ENCODE measurements around the gene SCAPER. TPM values are rescaled to one million over a fixed set of nuclear protein-coding genes. Genes with fewer than 3 reads are reported as not detected.
A peak's percentile ranks its signal among the peaks of the same experiment; 100 is the strongest.

Gene SCAPER
- total RNA-seq, 4 donors from 2014 or later, result 19.6 to 35.9 (median 31.8) TPM

DNA sequence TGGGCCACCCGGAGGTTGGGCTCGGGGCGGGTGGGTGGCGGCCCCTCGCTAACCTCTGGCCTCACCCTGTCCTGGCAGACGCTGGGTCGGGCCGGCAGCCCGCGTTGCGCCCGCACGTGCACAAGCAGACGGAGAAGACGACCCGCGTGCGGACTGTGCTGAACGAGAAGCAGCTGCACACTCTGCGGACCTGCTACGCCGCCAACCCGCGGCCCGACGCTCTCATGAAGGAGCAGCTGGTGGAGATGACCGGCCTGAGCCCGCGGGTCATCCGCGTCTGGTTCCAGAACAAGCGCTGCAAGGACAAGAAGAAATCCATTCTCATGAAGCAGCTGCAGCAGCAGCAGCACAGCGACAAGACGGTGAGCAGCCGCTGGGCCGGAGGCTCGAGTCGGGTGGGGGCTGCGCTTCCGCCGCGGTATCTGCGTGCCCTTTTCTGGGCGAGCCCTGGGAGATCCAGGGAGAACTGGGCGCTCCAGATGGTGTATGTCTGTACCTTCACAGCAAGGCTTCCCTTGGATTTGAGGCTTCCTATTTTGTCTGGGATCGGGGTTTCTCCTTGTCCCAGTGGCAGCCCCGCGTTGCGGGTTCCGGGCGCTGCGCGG, 564.8 kb downstream of the SCAPER start:
- no peak overlapping the region for H3K27ac ChIP-seq
- H3K9me3 ChIP-seq, result no peaks in the 10 kb centered on the region
- peak overlapping the region; percentile 33 to 51 (median 37) for H3K4me3 ChIP-seq
- H3K4me1 ChIP-seq, result peaks cover 40 to 43% of the 10 kb centered on the region in 2 donors
- ATAC-seq, result peak in 1 of 2 donors; percentile 19
- H3K27me3 ChIP-seq, result peaks cover 98 to 100% (median 98%) of the 10 kb centered on the region in 3 donors
- TF ChIP-seq, protein P1, sequence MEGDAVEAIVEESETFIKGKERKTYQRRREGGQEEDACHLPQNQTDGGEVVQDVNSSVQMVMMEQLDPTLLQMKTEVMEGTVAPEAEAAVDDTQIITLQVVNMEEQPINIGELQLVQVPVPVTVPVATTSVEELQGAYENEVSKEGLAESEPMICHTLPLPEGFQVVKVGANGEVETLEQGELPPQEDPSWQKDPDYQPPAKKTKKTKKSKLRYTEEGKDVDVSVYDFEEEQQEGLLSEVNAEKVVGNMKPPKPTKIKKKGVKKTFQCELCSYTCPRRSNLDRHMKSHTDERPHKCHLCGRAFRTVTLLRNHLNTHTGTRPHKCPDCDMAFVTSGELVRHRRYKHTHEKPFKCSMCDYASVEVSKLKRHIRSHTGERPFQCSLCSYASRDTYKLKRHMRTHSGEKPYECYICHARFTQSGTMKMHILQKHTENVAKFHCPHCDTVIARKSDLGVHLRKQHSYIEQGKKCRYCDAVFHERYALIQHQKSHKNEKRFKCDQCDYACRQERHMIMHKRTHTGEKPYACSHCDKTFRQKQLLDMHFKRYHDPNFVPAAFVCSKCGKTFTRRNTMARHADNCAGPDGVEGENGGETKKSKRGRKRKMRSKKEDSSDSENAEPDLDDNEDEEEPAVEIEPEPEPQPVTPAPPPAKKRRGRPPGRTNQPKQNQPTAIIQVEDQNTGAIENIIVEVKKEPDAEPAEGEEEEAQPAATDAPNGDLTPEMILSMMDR (IDR thresholded peaks at IDR 0.05 in 4 of 5, conservative IDR thresholded peaks at IDR 0.05 in 1 of 5), result no peak
- no peak for TF ChIP-seq POLR2A (IDR thresholded peaks at IDR 0.05)
- intact Hi-C loops (cut with DNase I; ENCODE audit: low total_unique reads) (no loop called here), in situ Hi-C loops (cut with MboI; ENCODE audit: low sequenced_read_pairs in 4 of 4) (loop anchor here in 1 of 4 donors (25.0 kb wide), 1 partner anchor 153 kb away; no protein-coding TSS in a partner anchor)
- no peak for DNase-seq
- H3K36me3 ChIP-seq, result no peaks in the 10 kb centered on the region

DNA sequence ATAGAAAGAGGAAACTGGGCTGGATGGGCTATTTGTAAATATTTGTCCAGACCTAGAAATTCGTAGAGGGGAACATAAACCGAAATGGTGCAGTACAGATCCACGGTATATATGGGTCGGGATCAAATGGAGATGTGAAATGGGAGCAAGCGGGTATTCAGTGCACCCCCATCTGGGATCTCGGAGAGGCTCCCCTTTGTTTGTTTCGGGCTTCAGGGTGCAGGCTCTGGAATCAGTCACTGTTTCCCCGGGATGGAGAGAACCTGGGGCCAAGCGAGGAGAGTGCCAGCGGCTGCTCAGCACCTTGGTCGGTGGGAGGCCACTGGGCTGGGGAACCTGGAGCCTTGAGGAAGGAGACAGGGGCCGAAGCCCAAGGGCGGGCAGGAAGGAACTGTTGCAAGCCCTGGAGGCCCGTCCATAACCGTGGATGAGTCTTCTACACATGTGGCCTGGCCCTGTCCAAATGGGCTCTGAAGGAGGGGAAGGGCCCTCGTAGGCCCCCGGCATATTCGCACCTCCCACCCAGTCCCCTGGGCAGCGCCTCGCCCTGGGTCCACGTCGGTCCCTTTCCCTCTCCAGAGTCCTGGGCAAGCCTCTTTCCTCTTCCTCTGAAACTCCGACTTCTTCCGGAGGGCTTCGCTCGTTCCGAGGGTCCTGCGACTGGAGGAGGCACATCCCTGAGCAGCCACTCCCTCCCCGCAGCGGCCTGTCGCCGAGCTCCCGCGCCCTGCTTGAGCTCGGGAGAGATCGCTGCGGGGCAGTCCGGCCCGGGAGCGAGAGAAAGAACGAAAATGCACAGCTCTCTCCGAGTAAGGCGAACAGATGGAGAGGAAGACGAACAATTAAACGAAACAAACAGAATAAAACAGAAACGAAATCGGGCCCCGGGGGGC, 565.6 kb downstream of the SCAPER start:
- no peaks in the 10 kb centered on the region for H3K9me3 ChIP-seq
- in situ Hi-C loops (cut with MboI; ENCODE audit: low sequenced_read_pairs in 4 of 4) (loop anchor here in 3 of 4 donors (10.0 to 25.0 kb wide), 2 partner anchors 145 to 152 kb away; no protein-coding TSS in a partner anchor), intact Hi-C loops (cut with DNase I; ENCODE audit: low total_unique reads) (loop anchor here (10.0 kb wide), 1 partner anchor 525 kb away; no protein-coding TSS in a partner anchor)
- DNase-seq (no peak), ATAC-seq (no peak)
- H3K36me3 ChIP-seq, result no peaks in the 10 kb centered on the region
- H3K4me1 ChIP-seq, result peaks cover 40 to 43% of the 10 kb centered on the region in 2 donors
- peak overlapping the region; percentile 33 to 51 (median 37) for H3K4me3 ChIP-seq
- H3K27me3 ChIP-seq, result peaks cover 98 to 100% (median 98%) of the 10 kb centered on the region in 3 donors
- no peak overlapping the region for H3K27ac ChIP-seq
- TF ChIP-seq, protein P1 (IDR thresholded peaks at IDR 0.05 in 4 of 5, conservative IDR thresholded peaks at IDR 0.05 in 1 of 5), result no peak
- no peak for TF ChIP-seq POLR2A (IDR thresholded peaks at IDR 0.05)

DNA sequence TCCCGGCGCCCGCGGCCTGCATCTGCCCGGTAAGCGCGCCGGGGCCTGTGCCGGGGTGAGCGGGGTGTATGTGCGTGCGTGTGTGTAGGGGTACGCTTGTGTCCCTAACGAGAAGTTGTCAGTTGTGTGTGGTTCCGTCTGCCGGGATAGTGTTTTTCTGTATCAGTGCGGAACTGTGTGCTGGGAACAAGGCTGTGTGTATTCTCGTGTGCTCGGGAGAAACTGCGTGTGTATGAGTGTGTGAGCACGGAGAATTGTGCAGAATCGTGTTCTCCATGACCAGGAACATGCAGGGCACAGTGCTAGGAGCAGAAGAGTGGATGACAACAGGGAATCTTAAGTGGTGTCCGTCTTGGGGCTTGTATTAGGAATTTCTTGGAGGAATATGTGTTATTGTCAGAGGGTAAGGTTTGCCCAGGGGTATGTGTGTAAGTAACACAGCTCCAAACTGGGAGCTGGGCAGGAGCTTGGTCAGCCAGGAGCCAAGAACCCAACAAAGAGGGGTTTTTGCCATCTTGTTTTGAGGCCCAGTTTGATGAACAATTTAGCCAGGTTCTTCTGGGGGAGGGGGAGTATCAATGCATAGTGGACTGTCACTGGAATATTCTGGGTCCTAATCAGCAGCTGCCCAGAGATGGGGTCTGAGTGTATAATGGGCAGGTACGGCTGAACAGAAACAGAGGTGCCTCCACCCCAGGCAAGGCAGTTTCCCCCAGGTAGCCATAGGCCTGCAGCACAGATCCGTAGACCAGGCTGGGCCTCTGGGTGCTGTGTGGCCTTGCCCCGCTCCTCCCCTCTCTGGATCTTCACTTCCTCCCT, 566.4 kb downstream of the SCAPER start:
- Histone ChIP-seq H3K9me3 (no peaks in the 10 kb centered on the region), H3K4me3 (no peak overlapping the region), H3K4me1 (peaks cover 40 to 43% of the 10 kb centered on the region in 2 donors), H3K36me3 (no peaks in the 10 kb centered on the region), H3K27me3 (peaks cover 98 to 100% (median 98%) of the 10 kb centered on the region in 3 donors), H3K27ac (no peak overlapping the region)
- DNase-seq (no peak), ATAC-seq (no peak)
- no peak for TF ChIP-seq POLR2A (IDR thresholded peaks at IDR 0.05)
- TF ChIP-seq, protein P1 (IDR thresholded peaks at IDR 0.05 in 4 of 5, conservative IDR thresholded peaks at IDR 0.05 in 1 of 5), result no peak
- intact Hi-C loops (cut with DNase I; ENCODE audit: low total_unique reads) (loop anchor here (10.0 kb wide), 1 partner anchor 526 kb away; no protein-coding TSS in a partner anchor), in situ Hi-C loops (cut with MboI; ENCODE audit: low sequenced_read_pairs in 4 of 4) (loop anchor here in 3 of 4 donors (10.0 to 25.0 kb wide), 2 partner anchors 144 to 151 kb away; no protein-coding TSS in a partner anchor)
